ENCODE results near the gene SFTA2.

The SFTA2 gene

DNA sequence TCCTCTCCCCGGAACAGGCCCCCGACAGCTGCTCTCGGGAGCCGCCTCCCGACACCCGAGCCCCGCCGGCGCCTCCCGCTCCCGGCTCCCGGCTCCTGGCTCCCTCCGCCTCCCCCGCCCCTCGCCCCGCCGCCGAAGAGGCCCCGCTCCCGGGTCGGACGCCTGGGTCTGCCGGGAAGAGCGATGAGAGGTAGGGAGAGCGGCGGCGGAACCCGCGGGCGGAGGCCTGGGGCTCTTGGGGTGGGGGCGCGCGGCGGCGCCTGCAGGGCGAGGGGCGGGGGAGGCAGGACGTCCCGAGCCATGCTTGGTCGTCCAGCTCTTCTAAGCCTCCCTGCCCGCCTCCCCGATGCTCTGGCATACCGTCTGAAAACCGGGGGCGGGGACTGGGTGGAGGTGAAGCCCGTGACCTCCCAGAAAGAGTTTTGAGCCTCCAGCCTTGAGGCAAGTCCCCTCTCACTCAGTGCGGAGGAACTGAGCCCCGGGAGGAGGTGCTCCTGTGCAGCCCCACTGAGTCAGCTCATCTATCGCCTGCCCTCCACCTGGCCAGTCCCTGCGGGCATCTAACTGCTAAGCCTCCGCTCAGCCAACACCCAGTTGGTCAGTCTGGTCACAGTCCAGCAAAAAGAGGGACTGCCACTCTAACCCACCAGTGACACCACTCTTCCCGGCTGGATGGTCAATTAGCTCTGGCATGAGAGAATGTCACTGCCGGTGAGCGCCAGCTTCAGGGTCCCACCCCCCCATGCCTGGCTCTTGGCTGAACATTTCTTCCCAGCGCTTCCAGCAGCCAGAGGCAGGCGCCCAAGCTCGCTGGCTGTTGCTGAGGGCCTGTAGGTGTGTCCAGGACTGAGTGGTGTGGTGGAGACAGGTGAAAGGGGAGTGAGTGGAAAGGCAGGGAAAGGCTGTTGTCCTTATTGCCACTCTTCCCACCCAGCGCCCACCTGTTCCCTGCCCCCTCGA, 47.2 kb downstream of the SFTA2 start (continued):
- TF ChIP-seq, protein P1, sequence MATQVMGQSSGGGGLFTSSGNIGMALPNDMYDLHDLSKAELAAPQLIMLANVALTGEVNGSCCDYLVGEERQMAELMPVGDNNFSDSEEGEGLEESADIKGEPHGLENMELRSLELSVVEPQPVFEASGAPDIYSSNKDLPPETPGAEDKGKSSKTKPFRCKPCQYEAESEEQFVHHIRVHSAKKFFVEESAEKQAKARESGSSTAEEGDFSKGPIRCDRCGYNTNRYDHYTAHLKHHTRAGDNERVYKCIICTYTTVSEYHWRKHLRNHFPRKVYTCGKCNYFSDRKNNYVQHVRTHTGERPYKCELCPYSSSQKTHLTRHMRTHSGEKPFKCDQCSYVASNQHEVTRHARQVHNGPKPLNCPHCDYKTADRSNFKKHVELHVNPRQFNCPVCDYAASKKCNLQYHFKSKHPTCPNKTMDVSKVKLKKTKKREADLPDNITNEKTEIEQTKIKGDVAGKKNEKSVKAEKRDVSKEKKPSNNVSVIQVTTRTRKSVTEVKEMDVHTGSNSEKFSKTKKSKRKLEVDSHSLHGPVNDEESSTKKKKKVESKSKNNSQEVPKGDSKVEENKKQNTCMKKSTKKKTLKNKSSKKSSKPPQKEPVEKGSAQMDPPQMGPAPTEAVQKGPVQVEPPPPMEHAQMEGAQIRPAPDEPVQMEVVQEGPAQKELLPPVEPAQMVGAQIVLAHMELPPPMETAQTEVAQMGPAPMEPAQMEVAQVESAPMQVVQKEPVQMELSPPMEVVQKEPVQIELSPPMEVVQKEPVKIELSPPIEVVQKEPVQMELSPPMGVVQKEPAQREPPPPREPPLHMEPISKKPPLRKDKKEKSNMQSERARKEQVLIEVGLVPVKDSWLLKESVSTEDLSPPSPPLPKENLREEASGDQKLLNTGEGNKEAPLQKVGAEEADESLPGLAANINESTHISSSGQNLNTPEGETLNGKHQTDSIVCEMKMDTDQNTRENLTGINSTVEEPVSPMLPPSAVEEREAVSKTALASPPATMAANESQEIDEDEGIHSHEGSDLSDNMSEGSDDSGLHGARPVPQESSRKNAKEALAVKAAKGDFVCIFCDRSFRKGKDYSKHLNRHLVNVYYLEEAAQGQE (tag by site-specific recombination; IDR thresholded peaks at IDR 0.05): no peak
- TF ChIP-seq ZBTB44 (tag by site-specific recombination; IDR thresholded peaks at IDR 0.05) (no peak), ZBTB26 (tag by site-specific recombination; optimal IDR thresholded peaks at IDR 0.05) (peak; percentile 18), SP2 (tag by site-specific recombination; IDR thresholded peaks at IDR 0.05) (0 out of 2 replicates have a peak, but pooled peaks have one; percentile 2), GLI4 (tag by site-specific recombination; IDR thresholded peaks at IDR 0.05) (no peak), ZNF501 (tag by site-specific recombination; IDR thresholded peaks at IDR 0.05) (0 out of 2 replicates have a peak, but pooled peaks have one; percentile 37), ZXDB (tag by site-specific recombination; IDR thresholded peaks at IDR 0.05) (0 out of 2 replicates have a peak, but pooled peaks have one; percentile 1), ZBTB20 (tag by site-specific recombination; IDR thresholded peaks at IDR 0.05) (no peak)
- TF ChIP-seq, protein P2, sequence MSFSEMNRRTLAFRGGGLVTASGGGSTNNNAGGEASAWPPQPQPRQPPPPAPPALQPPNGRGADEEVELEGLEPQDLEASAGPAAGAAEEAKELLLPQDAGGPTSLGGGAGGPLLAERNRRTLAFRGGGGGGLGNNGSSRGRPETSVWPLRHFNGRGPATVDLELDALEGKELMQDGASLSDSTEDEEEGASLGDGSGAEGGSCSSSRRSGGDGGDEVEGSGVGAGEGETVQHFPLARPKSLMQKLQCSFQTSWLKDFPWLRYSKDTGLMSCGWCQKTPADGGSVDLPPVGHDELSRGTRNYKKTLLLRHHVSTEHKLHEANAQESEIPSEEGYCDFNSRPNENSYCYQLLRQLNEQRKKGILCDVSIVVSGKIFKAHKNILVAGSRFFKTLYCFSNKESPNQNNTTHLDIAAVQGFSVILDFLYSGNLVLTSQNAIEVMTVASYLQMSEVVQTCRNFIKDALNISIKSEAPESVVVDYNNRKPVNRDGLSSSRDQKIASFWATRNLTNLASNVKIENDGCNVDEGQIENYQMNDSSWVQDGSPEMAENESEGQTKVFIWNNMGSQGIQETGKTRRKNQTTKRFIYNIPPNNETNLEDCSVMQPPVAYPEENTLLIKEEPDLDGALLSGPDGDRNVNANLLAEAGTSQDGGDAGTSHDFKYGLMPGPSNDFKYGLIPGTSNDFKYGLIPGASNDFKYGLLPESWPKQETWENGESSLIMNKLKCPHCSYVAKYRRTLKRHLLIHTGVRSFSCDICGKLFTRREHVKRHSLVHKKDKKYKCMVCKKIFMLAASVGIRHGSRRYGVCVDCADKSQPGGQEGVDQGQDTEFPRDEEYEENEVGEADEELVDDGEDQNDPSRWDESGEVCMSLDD (tag by site-specific recombination; IDR thresholded peaks at IDR 0.05): no peak
- TF ChIP-seq, protein P3, sequence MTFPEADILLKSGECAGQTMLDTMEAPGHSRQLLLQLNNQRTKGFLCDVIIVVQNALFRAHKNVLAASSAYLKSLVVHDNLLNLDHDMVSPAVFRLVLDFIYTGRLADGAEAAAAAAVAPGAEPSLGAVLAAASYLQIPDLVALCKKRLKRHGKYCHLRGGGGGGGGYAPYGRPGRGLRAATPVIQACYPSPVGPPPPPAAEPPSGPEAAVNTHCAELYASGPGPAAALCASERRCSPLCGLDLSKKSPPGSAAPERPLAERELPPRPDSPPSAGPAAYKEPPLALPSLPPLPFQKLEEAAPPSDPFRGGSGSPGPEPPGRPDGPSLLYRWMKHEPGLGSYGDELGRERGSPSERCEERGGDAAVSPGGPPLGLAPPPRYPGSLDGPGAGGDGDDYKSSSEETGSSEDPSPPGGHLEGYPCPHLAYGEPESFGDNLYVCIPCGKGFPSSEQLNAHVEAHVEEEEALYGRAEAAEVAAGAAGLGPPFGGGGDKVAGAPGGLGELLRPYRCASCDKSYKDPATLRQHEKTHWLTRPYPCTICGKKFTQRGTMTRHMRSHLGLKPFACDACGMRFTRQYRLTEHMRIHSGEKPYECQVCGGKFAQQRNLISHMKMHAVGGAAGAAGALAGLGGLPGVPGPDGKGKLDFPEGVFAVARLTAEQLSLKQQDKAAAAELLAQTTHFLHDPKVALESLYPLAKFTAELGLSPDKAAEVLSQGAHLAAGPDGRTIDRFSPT (tag by site-specific recombination; IDR thresholded peaks at IDR 0.05): peak; percentile 67

All from HEK293 (cell line).